Common myeloid progenitor, CD34-positive (primary cell): ENCODE results near the gene SOBP.
A peak's percentile ranks its signal among the peaks of the same experiment; 100 is the strongest.

Experiments
- CTCF ChIA-PET: fragments of 350-600 bp; sonication (Branson Sonifier 250); formaldehyde crosslinking; loops from one replicate; lab custom pipeline; 2021; ENCODE audit warnings: antibody characterized with exemption; lab: Charles Lee
- POLR2A ChIA-PET: fragments of 350-600 bp; sonication (Branson Sonifier 250); formaldehyde crosslinking; loops from one replicate; lab custom pipeline; 2021; ENCODE audit warnings: antibody characterized with exemption; lab: Charles Lee
- DNase-seq, 3 donors: peaks; one replicate each; pipeline versions ENCODE4 v3.0.0 to v3.0.0-alpha.2; 2013
- H3K27ac ChIP-seq, 2 experiments: 1 replicate in 1 of 2; 2 replicates in 1 of 2; pipeline ENCODE4 v1.7.0; 2013; ENCODE audit warnings: inconsistent platforms in 2 of 2, low read length in 2 of 2, mild to moderate bottlenecking in 2 of 2, low read depth in 1 of 2, moderate library complexity in 1 of 2; ENCODE audit not compliant: severe bottlenecking in 2 of 2, insufficient read depth in 1 of 2, poor library complexity in 1 of 2
- H3K27me3 ChIP-seq, 5 experiments: replicated peaks in 2 of 5; 1 replicate in 3 of 5; 2 replicates in 2 of 5; pipeline versions ENCODE4 v1.6.1 to v1.7.0; 2013; ENCODE audit warnings: low read length in 4 of 5, mild to moderate bottlenecking in 2 of 5, moderate library complexity in 2 of 5, inconsistent platforms in 1 of 5; ENCODE audit not compliant: insufficient read depth in 5 of 5, control insufficient read depth in 4 of 5
- H3K36me3 ChIP-seq, 4 experiments: 1 replicate in 2 of 4; 2 replicates in 2 of 4; pipeline versions ENCODE4 v1.6.1 to v1.7.0; 2013; ENCODE audit warnings: low read length in 3 of 4, control low read depth in 1 of 4, mild to moderate bottlenecking in 1 of 4; ENCODE audit not compliant: control insufficient read depth in 4 of 4, insufficient read depth in 4 of 4
- H3K4me1 ChIP-seq, 4 experiments: 1 replicate in 3 of 4; 2 replicates in 1 of 4; pipeline versions ENCODE4 v1.6.1 to v1.7.1; 2013; ENCODE audit warnings: low read length in 3 of 4, mild to moderate bottlenecking in 3 of 4, control low read depth in 1 of 4, inconsistent platforms in 1 of 4, moderate library complexity in 1 of 4; ENCODE audit not compliant: control insufficient read depth in 4 of 4, insufficient read depth in 4 of 4; ENCODE audit errors: control extremely low read depth in 1 of 4
- H3K4me3 ChIP-seq, 7 experiments: 1 replicate in 4 of 7; 2 replicates in 3 of 7; pipeline versions ENCODE4 v1.5.1 to v1.7.0; 2013; ENCODE audit warnings: mild to moderate bottlenecking in 7 of 7, low read length in 6 of 7, moderate library complexity in 6 of 7, inconsistent platforms in 2 of 7, low read depth in 2 of 7, control low read depth in 1 of 7; ENCODE audit not compliant: insufficient read depth in 4 of 7, control insufficient read depth in 1 of 7; ENCODE audit errors: extremely low read depth in 1 of 7
- H3K9me3 ChIP-seq, 5 experiments: 1 replicate in 4 of 5; 2 replicates in 1 of 5; pipeline versions ENCODE4 v1.6.1 to v1.7.1; 2013; ENCODE audit warnings: low read length in 4 of 5, mild to moderate bottlenecking in 2 of 5, inconsistent platforms in 1 of 5, low read depth in 1 of 5, moderate library complexity in 1 of 5; ENCODE audit not compliant: control insufficient read depth in 4 of 5, insufficient read depth in 2 of 5; ENCODE audit errors: control extremely low read depth in 1 of 5
- WGBS: methylation state at CpG from one replicate; pipeline ENCODE4 v1.1.5; 2013; ENCODE audit not compliant: insufficient coverage; 5-methylcytosine and 5-hydroxymethylcytosine counted together

The SOBP gene

GRCh38 chr6:107637316-107638315 lies 147.7 kb downstream of the SOBP start:
- no peaks in the 10 kb centered on the region for H3K9me3 ChIP-seq
- POLR2A ChIA-PET: no interaction called here
- WGBS: 97% methylated on average over 4 of the region's 11 CpGs
- DNase-seq: peak in 2 of 3 donors; percentile 24 to 30
- CTCF ChIA-PET: interaction anchor here (1.2 kb wide), 1 partner anchor 46 kb away, joined by 3 read pairs; no protein-coding TSS in a partner anchor
- peaks cover 0 to 10% (median 7%) of the 10 kb centered on the region in 4 experiments for H3K4me1 ChIP-seq
- peaks cover 9 to 45% (median 28%) of the 10 kb centered on the region in 5 experiments for H3K27me3 ChIP-seq
- H3K36me3 ChIP-seq: no peaks in the 10 kb centered on the region
- no peak overlapping the region for H3K4me3 ChIP-seq
- no peak overlapping the region for H3K27ac ChIP-seq

GRCh38 chr6:107638493-107638892 lies 148.6 kb downstream of the SOBP start:
- Histone ChIP-seq H3K4me1 (peaks cover 3 to 10% (median 7%) of the 10 kb centered on the region in 4 experiments), H3K27ac (no peak overlapping the region), H3K27me3 (peaks cover 3 to 36% (median 22%) of the 10 kb centered on the region in 5 experiments), H3K4me3 (no peak overlapping the region), H3K9me3 (no peaks in the 10 kb centered on the region), H3K36me3 (no peaks in the 10 kb centered on the region)
- 74% methylated on average over 3 of the region's 4 CpGs for WGBS
- CTCF ChIA-PET: interaction anchor here (1.2 kb wide), 1 partner anchor 47 kb away, joined by 3 read pairs; no protein-coding TSS in a partner anchor
- POLR2A ChIA-PET: no interaction called here
- DNase-seq: no peak

- CTCF ChIA-PET: no interaction called here
- DNase-seq: no peak
- no peak overlapping the region for H3K27ac ChIP-seq
- no peak overlapping the region for H3K4me3 ChIP-seq
- no peaks in the 10 kb centered on the region for H3K9me3 ChIP-seq
- POLR2A ChIA-PET: no interaction called here
- no peaks in the 10 kb centered on the region for H3K36me3 ChIP-seq
- 0% methylated on average over 1 of the region's 2 CpGs for WGBS
- H3K27me3 ChIP-seq: peaks cover 0 to 26% (median 15%) of the 10 kb centered on the region in 5 experiments
- H3K4me1 ChIP-seq: peaks cover under 1 to 3% (median 2%) of the 10 kb centered on the region in 4 experiments
These were observed 149.6 kb downstream of the SOBP start for GRCh38 chr6:107639511-107639910.

- ChIA-PET CTCF (interaction anchor here (1.0 kb wide), 1 partner anchor 12 kb away, joined by 3 read pairs; no protein-coding TSS in a partner anchor), POLR2A (no interaction called here)
- DNase-seq: no peak
- peaks cover 0 to 3% (median 0%) of the 10 kb centered on the region in 4 experiments for H3K4me1 ChIP-seq
- no peak overlapping the region for H3K4me3 ChIP-seq
- H3K27me3 ChIP-seq: peaks cover 0 to 11% (median 6%) of the 10 kb centered on the region in 5 experiments
- H3K27ac ChIP-seq: no peak overlapping the region
- 100% methylated on average over 1 of the region's 1 CpG for WGBS
- H3K36me3 ChIP-seq: no peaks in the 10 kb centered on the region
- H3K9me3 ChIP-seq: no peaks in the 10 kb centered on the region
These were observed 151.2 kb downstream of the SOBP start for GRCh38 chr6:107641071-107641470.

GRCh38 chr6:107641500-107641941 lies 151.6 kb downstream of the SOBP start:
- Histone ChIP-seq H3K27me3 (peaks cover 0 to 6% (median 4%) of the 10 kb centered on the region in 5 experiments), H3K36me3 (no peaks in the 10 kb centered on the region), H3K27ac (no peak overlapping the region), H3K4me3 (no peak overlapping the region), H3K9me3 (no peaks in the 10 kb centered on the region), H3K4me1 (peaks cover 0 to 3% (median 0%) of the 10 kb centered on the region in 4 experiments)
- DNase-seq: no peak
- ChIA-PET CTCF (interaction anchor here (0.6 to 1.0 kb wide), 2 partner anchors 12 kb away, joined by 3 read pairs; no protein-coding TSS in a partner anchor), POLR2A (no interaction called here)
- WGBS: 95% methylated on average over 14 of the region's 14 CpGs

GRCh38 chr6:107642095-107642860 lies 152.4 kb downstream of the SOBP start:
- 100% methylated on average over 1 of the region's 3 CpGs for WGBS
- Histone ChIP-seq H3K4me1 (peaks cover 0 to 3% (median 0%) of the 10 kb centered on the region in 4 experiments), H3K36me3 (no peaks in the 10 kb centered on the region), H3K27ac (no peak overlapping the region), H3K4me3 (no peak overlapping the region), H3K27me3 (peaks cover 0 to 4% (median 0%) of the 10 kb centered on the region in 5 experiments), H3K9me3 (no peaks in the 10 kb centered on the region)
- ChIA-PET POLR2A (interaction anchor here (0.5 kb wide), 1 partner anchor 83 kb away, joined by 5 read pairs; no protein-coding TSS in a partner anchor), CTCF (interaction anchor here (0.6 to 1.1 kb wide), 2 partner anchors 11 to 32 kb away, joined by 3 read pairs; no protein-coding TSS in a partner anchor)
- DNase-seq: peak in 2 of 3 donors; percentile 13 to 29
